K562 (cell line): ENCODE results near the gene QRFP. TPM values are rescaled to one million over a fixed set of nuclear protein-coding genes. Genes with fewer than 3 reads are reported as not detected.
A peak's percentile ranks its signal among the peaks of the same experiment; 100 is the strongest.

Experiments
- FOXO4 ChIP-seq: fragments of 450-650 bp; formaldehyde crosslinking; IDR thresholded peaks from 2 replicates; pipeline ENCODE4 v1.4.0; 2020; ENCODE audit warnings: mild to moderate bottlenecking, moderate library complexity
- IRF9 ChIP-seq: fragments of 450-650 bp; IDR thresholded peaks from 2 replicates; pipeline ENCODE4 v1.6.1; 2016; ENCODE audit warnings: missing biosample characterization, missing genetic modification characterization
- KLF6 ChIP-seq: fragments of 250-450 bp; sonication (Bioruptor Pico); IDR thresholded peaks from 2 replicates; pipeline ENCODE4 v1.4.0; 2020; ENCODE audit warnings: mild to moderate bottlenecking, moderate library complexity, borderline replicate concordance
- NCOR1 ChIP-seq: fragments of 450-650 bp; IDR thresholded peaks from 2 replicates; pipeline ENCODE4 v1.6.1; 2016; ENCODE audit warnings: mild to moderate bottlenecking, moderate library complexity
- POLR2G ChIP-seq: fragments of 200-400 bp; formaldehyde crosslinking; IDR thresholded peaks from 2 replicates; pipeline ENCODE4 v1.6.1; 2017; ENCODE audit warnings: low read depth, mild to moderate bottlenecking, antibody characterized with exemption, low read length, moderate library complexity
- RBM15 ChIP-seq: fragments of 200-400 bp; formaldehyde crosslinking; IDR thresholded peaks from 2 replicates; pipeline ENCODE4 v1.6.1; 2018; ENCODE audit warnings: mild to moderate bottlenecking, low read length, moderate library complexity; ENCODE audit not compliant: insufficient read depth
- RCOR1 ChIP-seq, 2 experiments: IDR thresholded peaks; 2 replicates each; pipeline ENCODE4 v1.6.1; 2012; ENCODE audit warnings: low read depth in 2 of 2, low read length in 2 of 2, borderline replicate concordance in 1 of 2, improper control_type of control experiment in 1 of 2
- TSC22D4 ChIP-seq: fragments of 450-650 bp; IDR thresholded peaks from 2 replicates; pipeline ENCODE4 v1.6.1; 2016; ENCODE audit warnings: missing genetic modification characterization, missing biosample characterization, control low read depth
- ZNF282 ChIP-seq: sonication (generic); formaldehyde crosslinking; IDR thresholded peaks from 2 replicates; pipeline ENCODE4 v1.8.1; 2023; ENCODE audit warnings: missing genetic modification reagents
- ZNF311 ChIP-seq: fragments of 250-450 bp; sonication (Bioruptor Pico); IDR thresholded peaks from 2 replicates; pipeline ENCODE4 v1.4.0; 2020; ENCODE audit warnings: mild to moderate bottlenecking, moderate library complexity
- polyA plus RNA-seq, 8 experiments: library from polyadenylated mRNA; depleted of rRNA in 4 of 8; stranded (reverse) in 5 of 8; unstranded in 3 of 8; fragments of >200 nt; fragmentation: Nextera tagmentation in 2 of 8; fragmentation: Illumina TruSeq in 1 of 8; extraction: Ambion mirVana in 2 of 8; extraction: Trizol in 1 of 8; gene quantifications; 2 replicates each; pipeline versions ENCODE4 v1.2.1 to v1.2.3, GENCODE V29; 2011 to 2014; ENCODE audit warnings: inconsistent platforms in 1 of 8, missing spikeins in 1 of 8
- total RNA-seq, 7 experiments: library from RNA; depleted of rRNA in 6 of 7; stranded (reverse); fragments of >200 nt in 6 of 7; fragmentation: Illumina TruSeq in 2 of 7; extraction: Trizol in 2 of 7; gene quantifications; 2 replicates each; pipeline versions ENCODE4 v1.2.1 to v1.2.3, GENCODE V29; 2011 to 2021; ENCODE audit warnings: low replicate concordance in 1 of 7
- TF ChIP-seq, protein P1 (sequence below): fragments of 150-350 bp; conservative IDR thresholded peaks from 2 replicates; pipeline ENCODE4 v1.6.1; 2014; ENCODE audit warnings: low read length

Gene QRFP
- total and polyA plus RNA-seq, 9 of the 15 experiments (the other 6 are each of a cell fraction or from before 2014, with no cell fraction given): not detected

GRCh38 chr9:130901498-130902203 is 5.0 kb upstream of the QRFP start (continued):
- TF ChIP-seq ZNF311 (CRISPR knock-in tag): no peak
- no peak for TF ChIP-seq POLR2G
- no peak for TF ChIP-seq KLF6 (CRISPR knock-in tag)
- peak in 1 of 2 experiments; percentile 30; a peak in 1 of 4 replicates for TF ChIP-seq RCOR1 (IDR thresholded peaks at IDR 0.05; ENCODE audit: borderline replicate concordance in 1 of 2, low read depth in 2 of 2, low read length in 2 of 2)
- TF ChIP-seq FOXO4: no peak
- no peak for TF ChIP-seq RBM15
- TF ChIP-seq IRF9 (tag): no peak
- TF ChIP-seq NCOR1: no peak
- TF ChIP-seq, protein P1, sequence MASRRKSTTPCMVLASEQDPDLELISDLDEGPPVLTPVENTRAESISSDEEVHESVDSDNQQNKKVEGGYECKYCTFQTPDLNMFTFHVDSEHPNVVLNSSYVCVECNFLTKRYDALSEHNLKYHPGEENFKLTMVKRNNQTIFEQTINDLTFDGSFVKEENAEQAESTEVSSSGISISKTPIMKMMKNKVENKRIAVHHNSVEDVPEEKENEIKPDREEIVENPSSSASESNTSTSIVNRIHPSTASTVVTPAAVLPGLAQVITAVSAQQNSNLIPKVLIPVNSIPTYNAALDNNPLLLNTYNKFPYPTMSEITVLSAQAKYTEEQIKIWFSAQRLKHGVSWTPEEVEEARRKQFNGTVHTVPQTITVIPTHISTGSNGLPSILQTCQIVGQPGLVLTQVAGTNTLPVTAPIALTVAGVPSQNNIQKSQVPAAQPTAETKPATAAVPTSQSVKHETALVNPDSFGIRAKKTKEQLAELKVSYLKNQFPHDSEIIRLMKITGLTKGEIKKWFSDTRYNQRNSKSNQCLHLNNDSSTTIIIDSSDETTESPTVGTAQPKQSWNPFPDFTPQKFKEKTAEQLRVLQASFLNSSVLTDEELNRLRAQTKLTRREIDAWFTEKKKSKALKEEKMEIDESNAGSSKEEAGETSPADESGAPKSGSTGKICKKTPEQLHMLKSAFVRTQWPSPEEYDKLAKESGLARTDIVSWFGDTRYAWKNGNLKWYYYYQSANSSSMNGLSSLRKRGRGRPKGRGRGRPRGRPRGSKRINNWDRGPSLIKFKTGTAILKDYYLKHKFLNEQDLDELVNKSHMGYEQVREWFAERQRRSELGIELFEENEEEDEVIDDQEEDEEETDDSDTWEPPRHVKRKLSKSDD: peak; percentile 24; the same call in 1 of the 2 replicates
- TF ChIP-seq TSC22D4 (tag): no peak
- no peak for TF ChIP-seq ZNF282 (CRISPR knock-in tag)
